ENCODE data around the gene REG4. TPM values are rescaled to one million over a fixed set of nuclear protein-coding genes. Genes with fewer than 3 reads are reported as not detected.
A peak's percentile ranks its signal among the peaks of the same experiment; 100 is the strongest.
"Not testable (repeated sequence)": the region's sequence is repeated elsewhere in the genome, so short reads cannot be mapped to it uniquely, and the experiment has no call there.

The REG4 gene
- total RNA-seq = not detected in 2 replicates

DNA sequence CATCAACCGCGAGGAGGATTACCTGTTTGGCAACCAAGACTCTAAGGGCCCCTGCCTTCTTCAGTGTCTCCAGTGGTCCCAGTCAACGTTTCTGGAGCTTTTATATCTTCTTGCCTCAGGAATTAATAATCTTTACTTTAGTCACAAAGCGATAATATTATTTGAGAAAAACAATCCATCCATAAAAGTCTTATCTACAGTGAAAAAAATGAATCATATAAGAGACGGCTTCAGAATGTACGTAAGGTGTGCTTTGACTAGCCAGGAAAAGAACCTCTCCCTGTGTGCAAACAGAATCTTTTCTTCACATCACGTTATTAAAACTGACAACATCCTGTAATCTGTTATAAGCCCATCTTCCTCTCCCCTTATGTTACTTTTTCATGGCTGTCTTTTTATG, at the start of gene REG4:
Gene REG4 (minus strand): TSS at position 74 of the 400 bp plus-strand sequence. CDS start 2,691 bp downstream, outside the sequence.
- H3K4me1 ChIP-seq (ENCODE audit: insufficient read depth, low read length) = peaks cover 5% of the 10 kb centered on the region
- H3K27ac ChIP-seq (ENCODE audit: low read depth, low read length) = no peak within 1 kb of the TSS
- no peaks in the 10 kb centered on the region for H3K36me3 ChIP-seq (ENCODE audit: insufficient read depth, low read length)
- DNase-seq (ENCODE audit: insufficient read length, low spot score, missing footprints) = no peak
- no peaks in the 10 kb centered on the region for H4K20me1 ChIP-seq (ENCODE audit: insufficient read depth, low read length)
- TF ChIP-seq CTCF (IDR thresholded peaks at IDR 0.05; ENCODE audit: extremely low read depth, low read depth, low read length) = no peak
- no peak within 1 kb of the TSS for H3K4me3 ChIP-seq (ENCODE audit: insufficient read depth, low read length)
- no peaks in the 10 kb centered on the region for H3K9me3 ChIP-seq (ENCODE audit: low read depth, low read length)
- peaks cover 38% of the 10 kb centered on the region for H3K27me3 ChIP-seq (ENCODE audit: insufficient read depth, low read length)
- no peaks in the 10 kb centered on the region for H3K79me2 ChIP-seq (ENCODE audit: insufficient read depth, low read length)
- H3K4me2 ChIP-seq (ENCODE audit: insufficient read depth, low read length) = no peak within 1 kb of the TSS
- H2AFZ ChIP-seq (ENCODE audit: low read length) = no peak within 1 kb of the TSS

DNA sequence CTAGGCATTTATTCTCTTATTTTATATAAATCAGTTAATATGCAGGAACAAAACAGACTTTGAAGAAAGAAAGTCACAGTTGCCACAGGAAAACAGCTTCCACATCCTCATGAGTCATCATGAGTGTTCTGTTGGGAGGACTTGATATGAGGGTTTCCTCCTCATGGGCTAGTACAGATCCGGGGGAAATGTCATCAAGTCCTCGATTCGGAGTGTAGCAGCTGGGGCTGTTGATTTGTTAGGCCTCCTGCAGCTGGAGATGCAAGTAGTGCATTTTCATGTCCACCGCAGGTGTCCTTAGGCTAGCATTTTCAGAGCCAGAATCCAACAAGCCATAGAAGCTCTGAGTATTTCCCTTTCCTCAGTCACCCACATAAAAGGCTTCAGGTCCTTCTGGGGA, 48.4 kb upstream of the REG4 start:
- H3K4me1 ChIP-seq (ENCODE audit: insufficient read depth, low read length) = peaks cover 10% of the 10 kb centered on the region
- no peaks in the 10 kb centered on the region for H3K36me3 ChIP-seq (ENCODE audit: insufficient read depth, low read length)
- H3K27ac ChIP-seq (ENCODE audit: low read depth, low read length) = peak overlapping the region; percentile 7
- H4K20me1 ChIP-seq (ENCODE audit: insufficient read depth, low read length) = no peaks in the 10 kb centered on the region
- no peaks in the 10 kb centered on the region for H3K79me2 ChIP-seq (ENCODE audit: insufficient read depth, low read length)
- H3K4me2 ChIP-seq (ENCODE audit: insufficient read depth, low read length) = peak overlapping the region; percentile 20
- DNase-seq (ENCODE audit: insufficient read length, low spot score, missing footprints) = peak; percentile 94
- H3K4me3 ChIP-seq (ENCODE audit: insufficient read depth, low read length) = no peak overlapping the region
- H2AFZ ChIP-seq (ENCODE audit: low read length) = peak overlapping the region; percentile 74
- no peaks in the 10 kb centered on the region for H3K9me3 ChIP-seq (ENCODE audit: low read depth, low read length)
- no peaks in the 10 kb centered on the region for H3K27me3 ChIP-seq (ENCODE audit: insufficient read depth, low read length)
- no peak for TF ChIP-seq CTCF (IDR thresholded peaks at IDR 0.05; ENCODE audit: extremely low read depth, low read depth, low read length)

GRCh38 chr1:119858556-119859214, 47.4 kb upstream of the REG4 start:
- H3K4me1 ChIP-seq (ENCODE audit: insufficient read depth, low read length); H3K4me3 ChIP-seq (ENCODE audit: insufficient read depth, low read length); H3K79me2 ChIP-seq (ENCODE audit: insufficient read depth, low read length); H3K9me3 ChIP-seq (ENCODE audit: low read depth, low read length); H3K36me3 ChIP-seq (ENCODE audit: insufficient read depth, low read length); H3K4me2 ChIP-seq (ENCODE audit: insufficient read depth, low read length); H4K20me1 ChIP-seq (ENCODE audit: insufficient read depth, low read length); H3K27ac ChIP-seq (ENCODE audit: low read depth, low read length); H3K27me3 ChIP-seq (ENCODE audit: insufficient read depth, low read length); DNase-seq (ENCODE audit: insufficient read length, low spot score, missing footprints): not testable (repeated sequence)
- peak overlapping the region; percentile 54 for H2AFZ ChIP-seq (ENCODE audit: low read length)

- DNase-seq (ENCODE audit: insufficient read length, low spot score, missing footprints) = no peak
- no peak overlapping the region for H2AFZ ChIP-seq (ENCODE audit: low read length)
- no peaks in the 10 kb centered on the region for H3K9me3 ChIP-seq (ENCODE audit: low read depth, low read length)
- H3K27me3 ChIP-seq (ENCODE audit: insufficient read depth, low read length) = no peaks in the 10 kb centered on the region
- peaks cover 10% of the 10 kb centered on the region for H3K4me1 ChIP-seq (ENCODE audit: insufficient read depth, low read length)
- no peaks in the 10 kb centered on the region for H4K20me1 ChIP-seq (ENCODE audit: insufficient read depth, low read length)
- H3K79me2 ChIP-seq (ENCODE audit: insufficient read depth, low read length) = no peaks in the 10 kb centered on the region
- no peak overlapping the region for H3K4me3 ChIP-seq (ENCODE audit: insufficient read depth, low read length)
- H3K36me3 ChIP-seq (ENCODE audit: insufficient read depth, low read length) = no peaks in the 10 kb centered on the region
- no peak for TF ChIP-seq CTCF (IDR thresholded peaks at IDR 0.05; ENCODE audit: extremely low read depth, low read depth, low read length)
- no peak overlapping the region for H3K27ac ChIP-seq (ENCODE audit: low read depth, low read length)
- H3K4me2 ChIP-seq (ENCODE audit: insufficient read depth, low read length) = no peak overlapping the region
These were observed 46.9 kb upstream of the REG4 start for GRCh38 chr1:119858126-119858525.

All from osteoblast (primary cell).